Osteoblast (primary cell): ENCODE measurements around the gene ZNF76. TPM values are rescaled to one million over a fixed set of nuclear protein-coding genes. Genes with fewer than 3 reads are reported as not detected.

Experiments used
- DNase-seq: peaks from one replicate; pipeline ENCODE4 v3.0.0; 2011; ENCODE audit warnings: low spot score, mixed read lengths; ENCODE audit not compliant: insufficient read length; ENCODE audit errors: missing footprints
- H2AFZ ChIP-seq: 2 replicates; pipeline ENCODE4 v1.6.0; 2011; ENCODE audit warnings: mild to moderate bottlenecking, low read length
- H3K27ac ChIP-seq: 2 replicates; pipeline ENCODE4 v1.5.1; 2011; ENCODE audit warnings: mild to moderate bottlenecking, low read depth, low read length, moderate library complexity
- H3K27me3 ChIP-seq: 2 replicates; pipeline ENCODE4 v1.6.0; 2012; ENCODE audit warnings: mild to moderate bottlenecking, control low read depth, inconsistent platforms, low read length, moderate library complexity; ENCODE audit not compliant: insufficient read depth
- H3K36me3 ChIP-seq: 2 replicates; pipeline ENCODE4 v1.5.1; 2011; ENCODE audit warnings: mild to moderate bottlenecking, low read length, control low read depth, moderate library complexity; ENCODE audit not compliant: insufficient read depth
- H3K4me1 ChIP-seq: 2 replicates; pipeline ENCODE4 v1.5.1; 2011; ENCODE audit warnings: mild to moderate bottlenecking, low read length, control low read depth, moderate library complexity; ENCODE audit not compliant: insufficient read depth
- H3K4me2 ChIP-seq: 2 replicates; pipeline ENCODE4 v1.6.0; 2011; ENCODE audit warnings: mild to moderate bottlenecking, low read length; ENCODE audit not compliant: insufficient read depth
- H3K4me3 ChIP-seq: fragments of 200-600 bp; sonication (generic); 3 replicates; pipeline ENCODE4 v1.5.1; 2012; ENCODE audit warnings: mild to moderate bottlenecking, low read length, inconsistent platforms; ENCODE audit not compliant: insufficient read depth
- H3K79me2 ChIP-seq: 2 replicates; pipeline ENCODE4 v1.6.0; 2012; ENCODE audit warnings: mild to moderate bottlenecking, low read length, control low read depth, inconsistent platforms; ENCODE audit not compliant: insufficient read depth
- H3K9me3 ChIP-seq: 2 replicates; pipeline ENCODE4 v1.5.1; 2011; ENCODE audit warnings: low read depth, low read length, control low read depth
- H4K20me1 ChIP-seq: 2 replicates; pipeline ENCODE4 v1.6.0; 2012; ENCODE audit warnings: mild to moderate bottlenecking, low read length, control low read depth; ENCODE audit not compliant: insufficient read depth
- CTCF ChIP-seq: IDR thresholded peaks from 2 replicates; pipeline ENCODE4 v1.5.1; 2011; ENCODE audit warnings: mild to moderate bottlenecking, low read depth, low read length, moderate library complexity; ENCODE audit errors: extremely low read depth
- total RNA-seq: library from RNA; depleted of rRNA; stranded (reverse); fragments of >200 nt; gene quantifications from 2 replicates; pipeline ENCODE4 v1.2.3, GENCODE V29; 2012

Gene ZNF76
- total RNA-seq, 1 donor, result 19.9 TPM

DNA sequence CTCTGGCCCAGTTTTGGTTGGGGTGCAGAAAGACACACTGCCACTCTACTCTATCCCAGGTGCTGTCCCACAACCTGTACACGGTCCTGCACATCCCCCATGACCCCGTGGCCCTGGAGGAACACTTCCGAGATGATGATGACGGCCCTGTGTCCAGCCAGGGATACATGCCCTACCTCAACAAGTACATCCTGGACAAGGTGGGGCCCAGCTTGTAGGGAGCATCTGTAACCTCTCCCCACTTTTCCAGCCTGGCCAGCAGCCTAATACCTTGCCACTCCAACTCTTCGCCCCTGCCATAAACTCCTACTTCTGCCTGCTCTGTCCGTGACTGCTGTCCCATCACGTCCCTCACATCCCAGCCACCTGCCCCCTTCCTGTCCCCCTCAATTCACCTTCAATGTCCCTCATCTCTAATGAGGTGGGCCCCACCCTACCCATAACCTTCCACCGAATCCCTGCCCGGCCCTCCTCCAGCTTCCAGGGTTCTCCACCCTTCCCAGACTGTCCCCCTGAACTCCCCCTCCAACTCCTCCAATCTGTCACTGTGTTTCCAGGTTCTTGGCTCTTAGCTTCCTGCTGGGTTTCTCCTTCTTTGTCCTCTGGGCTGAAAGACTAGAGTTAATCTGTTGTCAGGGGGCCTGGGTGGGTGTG lies 50.2 kb downstream of the ZNF76 start:
- Histone ChIP-seq H2AFZ (no peak overlapping the region), H3K4me1 (no peaks in the 10 kb centered on the region), H3K4me3 (no peak overlapping the region), H3K9me3 (no peaks in the 10 kb centered on the region), H3K27me3 (peaks cover 7% of the 10 kb centered on the region), H3K36me3 (no peaks in the 10 kb centered on the region), H4K20me1 (no peaks in the 10 kb centered on the region), H3K4me2 (no peak overlapping the region), H3K27ac (no peak overlapping the region), H3K79me2 (no peaks in the 10 kb centered on the region)
- TF ChIP-seq CTCF, result no peak
- no peak for DNase-seq

DNA sequence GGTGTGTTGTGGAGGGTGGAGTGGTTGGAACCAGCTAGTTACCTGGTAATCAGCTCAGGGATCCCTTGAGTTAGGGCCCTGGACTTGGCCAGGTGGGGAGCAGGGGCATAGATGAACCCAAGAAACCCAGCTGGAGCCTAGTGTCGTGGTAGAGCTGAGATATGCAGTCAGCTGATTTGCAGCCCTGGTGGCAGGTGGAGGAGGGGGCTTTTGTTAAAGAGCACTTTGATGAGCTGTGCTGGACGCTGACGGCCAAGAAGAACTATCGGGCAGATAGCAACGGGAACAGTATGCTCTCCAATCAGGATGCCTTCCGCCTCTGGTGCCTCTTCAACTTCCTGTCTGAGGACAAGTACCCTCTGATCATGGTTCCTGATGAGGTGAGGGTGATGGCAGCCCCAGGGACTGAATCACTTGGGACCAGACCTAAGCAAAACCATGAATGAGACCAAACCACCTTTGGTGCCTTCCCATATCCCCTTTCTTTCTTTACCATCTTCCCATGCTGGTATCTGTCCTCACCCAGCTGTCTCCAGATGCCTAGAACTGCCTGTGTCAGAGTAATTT lies 50.8 kb downstream of the ZNF76 start:
- no peak for TF ChIP-seq CTCF
- H4K20me1 ChIP-seq, result no peaks in the 10 kb centered on the region
- no peaks in the 10 kb centered on the region for H3K4me1 ChIP-seq
- no peak overlapping the region for H3K27ac ChIP-seq
- DNase-seq, result peak; percentile 32
- H3K79me2 ChIP-seq, result no peaks in the 10 kb centered on the region
- no peak overlapping the region for H3K4me3 ChIP-seq
- H2AFZ ChIP-seq, result no peak overlapping the region
- H3K27me3 ChIP-seq, result peaks cover 7% of the 10 kb centered on the region
- no peaks in the 10 kb centered on the region for H3K9me3 ChIP-seq
- no peak overlapping the region for H3K4me2 ChIP-seq
- no peaks in the 10 kb centered on the region for H3K36me3 ChIP-seq

GRCh38 chr6:35311390-35312075 lies 52.0 kb downstream of the ZNF76 start:
- Histone ChIP-seq H3K79me2 (no peaks in the 10 kb centered on the region), H3K27me3 (peaks cover 7% of the 10 kb centered on the region), H3K27ac (no peak overlapping the region), H2AFZ (no peak overlapping the region), H3K4me2 (no peak overlapping the region), H3K4me3 (no peak overlapping the region), H3K4me1 (no peaks in the 10 kb centered on the region), H4K20me1 (no peaks in the 10 kb centered on the region), H3K9me3 (no peaks in the 10 kb centered on the region), H3K36me3 (no peaks in the 10 kb centered on the region)
- peak; percentile 63 for DNase-seq
- TF ChIP-seq CTCF, result no peak
